ENCODE results near the gene TSPAN9. TPM values are rescaled to one million over a fixed set of nuclear protein-coding genes. Genes with fewer than 3 reads are reported as not detected.

TSPAN9 gene
- total RNA-seq, 1 donor, result 13.0 TPM

DNA sequence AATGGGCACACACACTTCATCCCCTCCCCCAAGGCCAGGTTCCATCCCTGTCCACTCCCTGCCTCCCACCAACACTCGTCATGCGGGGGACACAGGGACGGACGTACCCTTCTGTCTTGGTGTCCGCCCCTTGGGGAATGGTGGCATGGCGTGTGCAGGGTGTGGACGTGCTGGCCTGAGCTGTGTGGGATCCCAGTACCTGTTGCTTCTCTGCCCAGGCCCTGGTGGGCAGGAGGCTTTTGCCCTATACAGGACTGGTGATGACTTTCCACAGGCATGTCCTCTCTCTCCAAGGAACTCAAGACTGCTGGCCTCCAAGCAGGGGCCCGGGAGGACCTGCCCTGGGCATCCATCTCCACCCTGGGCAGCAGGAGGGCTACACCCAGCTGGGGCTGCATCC, 218.0 kb downstream of the TSPAN9 start:
- TF ChIP-seq, protein P1, sequence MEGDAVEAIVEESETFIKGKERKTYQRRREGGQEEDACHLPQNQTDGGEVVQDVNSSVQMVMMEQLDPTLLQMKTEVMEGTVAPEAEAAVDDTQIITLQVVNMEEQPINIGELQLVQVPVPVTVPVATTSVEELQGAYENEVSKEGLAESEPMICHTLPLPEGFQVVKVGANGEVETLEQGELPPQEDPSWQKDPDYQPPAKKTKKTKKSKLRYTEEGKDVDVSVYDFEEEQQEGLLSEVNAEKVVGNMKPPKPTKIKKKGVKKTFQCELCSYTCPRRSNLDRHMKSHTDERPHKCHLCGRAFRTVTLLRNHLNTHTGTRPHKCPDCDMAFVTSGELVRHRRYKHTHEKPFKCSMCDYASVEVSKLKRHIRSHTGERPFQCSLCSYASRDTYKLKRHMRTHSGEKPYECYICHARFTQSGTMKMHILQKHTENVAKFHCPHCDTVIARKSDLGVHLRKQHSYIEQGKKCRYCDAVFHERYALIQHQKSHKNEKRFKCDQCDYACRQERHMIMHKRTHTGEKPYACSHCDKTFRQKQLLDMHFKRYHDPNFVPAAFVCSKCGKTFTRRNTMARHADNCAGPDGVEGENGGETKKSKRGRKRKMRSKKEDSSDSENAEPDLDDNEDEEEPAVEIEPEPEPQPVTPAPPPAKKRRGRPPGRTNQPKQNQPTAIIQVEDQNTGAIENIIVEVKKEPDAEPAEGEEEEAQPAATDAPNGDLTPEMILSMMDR (IDR thresholded peaks at IDR 0.05; ENCODE audit: extremely low read depth, low read depth, low read length), result no peak
- H2AFZ ChIP-seq (ENCODE audit: low read length), result no peak overlapping the region
- DNase-seq (ENCODE audit: insufficient read length, low spot score, missing footprints), result peak; percentile 62
- peak overlapping the region; percentile 73 for H3K27ac ChIP-seq (ENCODE audit: low read depth, low read length)
- peak overlapping the region; percentile 37 for H3K4me2 ChIP-seq (ENCODE audit: insufficient read depth, low read length)
- no peaks in the 10 kb centered on the region for H3K79me2 ChIP-seq (ENCODE audit: insufficient read depth, low read length)
- no peak overlapping the region for H3K4me3 ChIP-seq (ENCODE audit: insufficient read depth, low read length)
- peaks cover 10% of the 10 kb centered on the region for H3K27me3 ChIP-seq (ENCODE audit: insufficient read depth, low read length)
- no peaks in the 10 kb centered on the region for H3K36me3 ChIP-seq (ENCODE audit: insufficient read depth, low read length)
- no peaks in the 10 kb centered on the region for H3K9me3 ChIP-seq (ENCODE audit: low read depth, low read length)
- peaks cover 34% of the 10 kb centered on the region for H3K4me1 ChIP-seq (ENCODE audit: insufficient read depth, low read length)
- no peaks in the 10 kb centered on the region for H4K20me1 ChIP-seq (ENCODE audit: insufficient read depth, low read length)

DNA sequence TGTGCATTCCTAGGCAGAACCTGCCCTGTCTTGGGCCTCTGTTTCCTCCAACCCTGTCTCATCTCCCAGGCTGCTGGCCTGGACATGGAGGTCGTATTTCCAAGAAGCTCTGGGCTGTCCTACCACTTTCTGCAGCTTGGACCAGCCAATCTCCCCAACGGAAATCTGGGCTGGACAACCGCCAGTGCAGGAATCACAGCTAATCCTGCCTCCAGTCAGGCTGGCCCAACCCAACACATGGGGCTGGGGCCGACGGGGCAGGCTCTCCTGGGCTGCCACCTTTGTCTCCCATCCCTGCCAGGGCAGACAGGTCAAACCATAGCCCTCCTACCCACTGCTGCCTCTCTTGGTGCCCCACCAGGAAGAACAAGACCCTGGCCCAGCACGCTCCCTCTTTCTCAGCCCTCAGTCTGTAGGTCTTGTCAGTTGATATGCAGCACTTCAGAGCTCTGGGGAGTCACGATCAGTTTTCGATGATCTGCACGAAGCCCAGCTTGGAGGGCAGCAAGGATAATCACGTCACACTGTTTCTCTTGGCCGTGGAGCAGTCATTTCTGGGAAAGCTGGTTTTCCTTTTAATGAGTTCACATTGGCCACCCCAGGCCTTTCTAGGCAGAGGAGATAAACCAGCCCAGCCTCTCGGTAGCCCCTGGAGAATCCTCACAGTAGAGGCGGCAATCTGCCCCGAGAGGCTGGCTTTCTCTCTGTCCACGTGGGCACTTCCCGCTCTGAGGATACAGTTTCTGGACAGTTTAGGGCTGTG, 218.6 kb downstream of the TSPAN9 start:
- Histone ChIP-seq H2AFZ (ENCODE audit: low read length) (peak overlapping the region; percentile 68), H3K36me3 (ENCODE audit: insufficient read depth, low read length) (no peaks in the 10 kb centered on the region), H3K79me2 (ENCODE audit: insufficient read depth, low read length) (no peaks in the 10 kb centered on the region), H3K27ac (ENCODE audit: low read depth, low read length) (peak overlapping the region; percentile 73), H3K9me3 (ENCODE audit: low read depth, low read length) (no peaks in the 10 kb centered on the region), H4K20me1 (ENCODE audit: insufficient read depth, low read length) (no peaks in the 10 kb centered on the region), H3K4me1 (ENCODE audit: insufficient read depth, low read length) (peaks cover 40% of the 10 kb centered on the region), H3K4me2 (ENCODE audit: insufficient read depth, low read length) (peak overlapping the region; percentile 37), H3K27me3 (ENCODE audit: insufficient read depth, low read length) (peaks cover 7% of the 10 kb centered on the region), H3K4me3 (ENCODE audit: insufficient read depth, low read length) (no peak overlapping the region)
- peak; percentile 96 for DNase-seq (ENCODE audit: insufficient read length, low spot score, missing footprints)
- TF ChIP-seq, protein P1 (IDR thresholded peaks at IDR 0.05; ENCODE audit: extremely low read depth, low read depth, low read length), result no peak

DNA sequence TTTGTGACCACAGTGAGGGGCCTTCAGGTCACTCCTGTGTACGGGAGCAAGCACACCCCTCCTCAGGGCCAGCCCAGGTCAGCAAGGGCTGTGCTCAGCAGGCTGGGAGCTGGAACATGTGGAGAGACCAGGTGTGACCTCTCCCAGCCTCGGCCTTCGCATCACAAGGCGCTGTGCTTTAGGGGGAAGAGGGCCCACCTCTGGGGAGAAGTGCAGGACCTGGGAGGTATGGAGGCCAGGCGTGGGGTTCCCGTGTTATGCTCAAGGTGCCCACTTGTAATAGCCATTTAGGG, 219.2 kb downstream of the TSPAN9 start:
- TF ChIP-seq, protein P1 (IDR thresholded peaks at IDR 0.05; ENCODE audit: extremely low read depth, low read depth, low read length), result no peak
- Histone ChIP-seq H3K36me3 (ENCODE audit: insufficient read depth, low read length) (no peaks in the 10 kb centered on the region), H3K9me3 (ENCODE audit: low read depth, low read length) (no peaks in the 10 kb centered on the region), H3K79me2 (ENCODE audit: insufficient read depth, low read length) (no peaks in the 10 kb centered on the region), H3K27me3 (ENCODE audit: insufficient read depth, low read length) (peaks cover 7% of the 10 kb centered on the region), H3K27ac (ENCODE audit: low read depth, low read length) (peak overlapping the region; percentile 73), H3K4me1 (ENCODE audit: insufficient read depth, low read length) (peaks cover 41% of the 10 kb centered on the region), H3K4me3 (ENCODE audit: insufficient read depth, low read length) (no peak overlapping the region), H3K4me2 (ENCODE audit: insufficient read depth, low read length) (peak overlapping the region; percentile 37), H2AFZ (ENCODE audit: low read length) (peak overlapping the region; percentile 68), H4K20me1 (ENCODE audit: insufficient read depth, low read length) (no peaks in the 10 kb centered on the region)
- no peak for DNase-seq (ENCODE audit: insufficient read length, low spot score, missing footprints)

- TF ChIP-seq, protein P1 (IDR thresholded peaks at IDR 0.05; ENCODE audit: extremely low read depth, low read depth, low read length), result no peak
- Histone ChIP-seq H3K9me3 (ENCODE audit: low read depth, low read length) (no peaks in the 10 kb centered on the region), H3K27me3 (ENCODE audit: insufficient read depth, low read length) (peaks cover 3% of the 10 kb centered on the region), H3K4me3 (ENCODE audit: insufficient read depth, low read length) (no peak overlapping the region), H2AFZ (ENCODE audit: low read length) (no peak overlapping the region), H4K20me1 (ENCODE audit: insufficient read depth, low read length) (no peaks in the 10 kb centered on the region), H3K36me3 (ENCODE audit: insufficient read depth, low read length) (no peaks in the 10 kb centered on the region), H3K4me2 (ENCODE audit: insufficient read depth, low read length) (no peak overlapping the region), H3K4me1 (ENCODE audit: insufficient read depth, low read length) (peaks cover 40% of the 10 kb centered on the region), H3K79me2 (ENCODE audit: insufficient read depth, low read length) (no peaks in the 10 kb centered on the region), H3K27ac (ENCODE audit: low read depth, low read length) (no peak overlapping the region)
- no peak for DNase-seq (ENCODE audit: insufficient read length, low spot score, missing footprints)
These were observed 221.4 kb downstream of the TSPAN9 start for GRCh38 chr12:3298603-3299002.

All from osteoblast (primary cell).